HL-60/S4 (cell line): Measurements from ENCODE around the gene MAB21L4.
"Not testable (repeated sequence)": the region's sequence is repeated elsewhere in the genome, so short reads cannot be mapped to it uniquely, and the experiment has no call there.

Source experiments
- in situ Hi-C: fragments of 300-500 bp; cut with MboI; formaldehyde crosslinking; loops from 2 replicates; pipeline ENCODE4 v1.14.3; 2022; ENCODE audit warnings: low sequenced_read_pairs

The MAB21L4 gene

GRCh38 chr2:240846309-240846708 lies 49.6 kb downstream of the MAB21L4 start:
- in situ Hi-C loops = not testable (repeated sequence)

GRCh38 chr2:240840435-240841060 lies 55.4 kb downstream of the MAB21L4 start:
- in situ Hi-C loops = no loop called here

GRCh38 chr2:240839152-240840143 lies 56.5 kb downstream of the MAB21L4 start:
- in situ Hi-C loops = no loop called here

GRCh38 chr2:240837621-240838020 lies 58.3 kb downstream of the MAB21L4 start:
- in situ Hi-C loops = no loop called here

GRCh38 chr2:240836781-240837467 lies 59.0 kb downstream of the MAB21L4 start:
- in situ Hi-C loops = no loop called here
